Skeletal muscle satellite cell (primary cell): Measurements from ENCODE around the gene MARS1.

ENCODE experiments used
- H3K27me3 ChIP-seq: 2 replicates; pipeline ENCODE4 v1.7.0; 2013; ENCODE audit warnings: low read length; ENCODE audit not compliant: control insufficient read depth, insufficient read depth
- H3K36me3 ChIP-seq: 2 replicates; pipeline ENCODE4 v1.7.0; 2013; ENCODE audit warnings: mild to moderate bottlenecking, control low read depth, low read length; ENCODE audit not compliant: insufficient read depth
- H3K4me1 ChIP-seq: 2 replicates; pipeline ENCODE4 v1.7.0; 2013; ENCODE audit warnings: low read length; ENCODE audit not compliant: control insufficient read depth, insufficient read depth
- H3K4me2 ChIP-seq: 2 replicates; pipeline ENCODE4 v1.7.0; 2013; ENCODE audit warnings: mild to moderate bottlenecking, low read length
- H3K4me3 ChIP-seq: 2 replicates; pipeline ENCODE4 v1.7.0; 2013; ENCODE audit warnings: low read length
- H3K9ac ChIP-seq: 2 replicates; pipeline ENCODE4 v1.7.0; 2013; ENCODE audit warnings: mild to moderate bottlenecking, low read depth, low read length, moderate library complexity
- H3K9me3 ChIP-seq: replicated peaks from 2 replicates; pipeline ENCODE4 v1.7.0; 2013; ENCODE audit warnings: mild to moderate bottlenecking, control low read depth, low read length

Gene MARS1

DNA sequence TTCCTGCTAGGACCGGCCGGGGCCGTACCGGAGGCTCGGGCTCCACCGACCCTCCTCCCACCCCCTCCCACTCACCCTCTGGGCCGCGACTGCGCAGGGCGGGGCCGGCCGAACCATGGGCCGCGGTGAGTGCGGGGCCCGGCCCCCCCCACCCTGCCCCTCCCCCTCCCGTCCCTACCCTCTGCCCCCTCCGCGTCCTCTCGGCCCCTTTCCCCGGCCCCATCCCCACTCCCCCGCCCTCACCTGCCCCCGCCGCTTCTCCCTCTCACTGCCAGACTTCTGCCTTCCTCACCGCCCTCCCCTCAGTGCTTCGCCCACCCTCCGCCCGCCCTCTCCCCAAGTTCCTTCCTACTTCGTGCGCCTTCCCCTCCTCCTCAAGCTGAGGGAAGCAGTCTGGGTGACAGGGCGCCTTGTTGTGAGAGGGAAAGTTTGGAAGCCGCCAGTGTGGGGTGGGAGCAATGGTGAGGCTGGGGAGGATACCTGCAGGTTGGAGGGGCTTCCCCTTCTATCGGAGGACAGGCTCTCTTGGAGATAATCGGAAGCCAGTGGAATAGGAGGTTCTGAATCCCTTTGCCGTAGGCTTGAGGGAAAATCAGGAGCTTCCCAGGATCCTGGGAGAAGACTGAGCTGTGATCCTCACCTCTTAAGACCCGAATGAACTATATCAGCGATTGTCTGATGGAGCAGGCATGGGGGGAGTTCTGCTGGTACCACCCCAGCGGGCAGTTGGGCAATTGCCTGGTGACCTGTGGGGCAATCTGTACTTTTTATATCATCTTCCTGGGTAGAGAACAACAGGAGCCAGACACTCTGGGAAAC, 35.2 kb downstream of the MARS1 start:
- Histone ChIP-seq H3K4me1 (peaks cover 49% of the 10 kb centered on the region), H3K9ac (peak overlapping the region; percentile 86), H3K4me3 (peak overlapping the region; percentile 85), H3K4me2 (peak overlapping the region; percentile 92), H3K27me3 (no peaks in the 10 kb centered on the region), H3K9me3 (no peaks in the 10 kb centered on the region), H3K36me3 (peaks cover 51% of the 10 kb centered on the region)

DNA sequence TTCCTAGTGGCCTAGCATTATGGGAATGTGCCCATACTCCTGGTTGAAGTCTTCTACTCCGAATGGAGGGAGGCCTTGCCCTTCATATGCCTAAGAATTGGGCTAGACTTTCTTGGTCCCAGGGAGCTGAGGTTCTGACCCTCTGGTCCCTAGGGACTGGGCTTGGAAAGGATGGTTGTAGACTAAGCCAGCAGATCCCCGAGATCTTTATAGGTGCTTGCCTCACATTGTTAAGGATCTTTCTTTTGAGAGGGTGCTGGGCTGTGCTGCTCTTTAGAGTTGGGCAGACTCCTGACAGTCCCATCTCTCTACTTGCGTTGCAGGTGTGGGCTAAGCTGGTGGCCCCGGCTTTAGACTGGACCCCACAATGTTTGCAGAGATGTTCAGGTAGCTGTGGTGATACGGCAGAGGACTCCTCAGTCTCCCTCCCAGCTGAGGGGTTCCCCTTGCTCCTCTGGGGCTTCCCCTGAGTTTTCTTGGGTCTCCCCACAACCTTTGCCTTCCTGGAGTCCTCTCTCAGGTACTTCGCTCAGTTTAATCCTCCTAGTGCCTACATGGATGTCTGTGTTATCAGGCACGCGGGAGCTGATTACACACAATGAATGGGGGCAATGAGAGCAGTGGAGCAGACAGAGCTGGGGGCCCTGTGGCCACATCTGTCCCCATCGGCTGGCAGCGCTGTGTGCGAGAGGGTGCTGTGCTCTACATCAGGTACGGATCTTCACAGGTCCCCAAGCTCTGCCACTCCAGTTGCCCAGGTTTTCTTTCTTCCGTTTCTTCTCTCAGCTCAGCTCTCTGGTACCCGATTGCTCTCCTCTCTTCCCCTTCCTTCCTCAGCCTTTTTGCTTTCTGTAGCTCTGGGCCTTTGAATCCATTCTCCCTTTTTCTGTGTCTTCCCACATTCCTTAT, 36.1 kb downstream of the MARS1 start:
- H3K4me3 ChIP-seq, result peak overlapping the region; percentile 85
- H3K9ac ChIP-seq, result peak overlapping the region; percentile 86
- no peaks in the 10 kb centered on the region for H3K27me3 ChIP-seq
- peaks cover 53% of the 10 kb centered on the region for H3K36me3 ChIP-seq
- peaks cover 41% of the 10 kb centered on the region for H3K4me1 ChIP-seq
- H3K9me3 ChIP-seq, result no peaks in the 10 kb centered on the region
- peak overlapping the region; percentile 92 for H3K4me2 ChIP-seq

DNA sequence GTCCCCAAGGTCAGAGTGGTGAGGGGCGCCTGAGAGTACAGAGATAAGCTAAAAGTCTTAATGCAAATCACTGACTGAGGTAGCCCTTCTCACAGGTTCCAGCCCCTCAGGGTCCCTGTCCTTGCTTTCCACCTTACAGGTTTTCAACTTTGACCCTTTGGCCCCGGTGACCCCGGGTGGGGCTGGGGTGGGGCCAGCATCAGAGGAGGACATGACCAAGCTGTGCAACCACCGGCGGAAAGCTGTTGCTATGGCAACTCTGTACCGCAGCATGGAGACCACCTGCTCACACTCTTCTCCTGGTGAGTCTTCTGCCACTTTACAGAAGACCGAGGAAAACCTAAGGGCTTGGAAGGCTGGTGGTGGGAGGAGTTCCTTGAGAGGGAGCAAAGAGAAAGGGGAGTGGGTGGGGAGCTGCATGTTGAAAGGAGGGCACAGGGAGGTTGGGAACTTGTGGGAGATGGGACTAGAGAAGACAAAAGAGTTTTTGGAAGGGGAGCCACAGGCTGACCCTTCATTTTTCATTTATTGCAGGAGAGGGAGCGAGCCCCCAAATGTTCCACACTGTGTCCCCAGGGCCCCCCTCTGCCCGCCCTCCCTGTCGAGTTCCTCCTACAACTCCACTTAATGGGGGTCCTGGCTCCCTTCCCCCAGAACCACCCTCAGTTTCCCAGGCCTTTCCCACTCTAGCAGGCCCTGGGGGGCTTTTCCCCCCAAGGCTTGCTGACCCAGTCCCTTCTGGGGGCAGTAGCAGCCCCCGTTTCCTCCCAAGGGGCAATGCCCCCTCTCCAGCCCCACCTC, 37.1 kb downstream of the MARS1 start:
- no peaks in the 10 kb centered on the region for H3K27me3 ChIP-seq
- peaks cover 50% of the 10 kb centered on the region for H3K36me3 ChIP-seq
- peak overlapping the region; percentile 86 for H3K9ac ChIP-seq
- peaks cover 34% of the 10 kb centered on the region for H3K4me1 ChIP-seq
- peak overlapping the region; percentile 92 for H3K4me2 ChIP-seq
- no peaks in the 10 kb centered on the region for H3K9me3 ChIP-seq
- H3K4me3 ChIP-seq, result peak overlapping the region; percentile 85

DNA sequence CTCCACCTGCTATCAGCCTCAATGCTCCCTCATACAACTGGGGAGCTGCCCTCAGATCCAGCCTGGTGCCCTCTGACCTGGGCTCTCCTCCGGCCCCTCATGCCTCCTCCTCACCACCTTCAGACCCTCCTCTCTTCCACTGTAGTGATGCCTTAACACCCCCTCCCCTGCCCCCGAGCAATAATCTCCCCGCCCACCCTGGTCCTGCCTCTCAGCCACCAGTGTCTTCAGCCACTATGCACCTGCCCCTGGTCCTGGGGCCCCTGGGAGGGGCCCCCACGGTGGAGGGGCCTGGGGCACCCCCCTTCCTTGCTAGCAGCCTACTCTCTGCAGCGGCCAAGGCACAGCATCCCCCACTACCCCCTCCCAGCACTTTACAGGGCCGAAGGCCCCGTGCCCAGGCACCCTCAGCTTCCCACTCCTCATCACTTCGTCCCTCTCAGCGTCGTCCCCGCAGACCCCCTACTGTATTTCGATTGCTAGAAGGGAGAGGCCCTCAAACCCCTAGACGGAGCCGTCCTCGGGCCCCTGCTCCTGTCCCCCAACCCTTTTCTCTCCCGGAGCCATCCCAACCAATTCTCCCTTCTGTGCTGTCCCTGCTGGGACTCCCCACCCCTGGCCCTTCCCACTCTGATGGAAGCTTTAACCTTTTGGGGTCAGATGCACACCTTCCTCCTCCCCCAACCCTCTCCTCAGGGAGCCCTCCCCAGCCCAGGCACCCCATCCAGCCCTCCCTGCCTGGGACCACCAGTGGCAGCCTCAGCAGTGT, 37.9 kb downstream of the MARS1 start:
- no peak overlapping the region for H3K4me2 ChIP-seq
- H3K4me3 ChIP-seq, result no peak overlapping the region
- no peaks in the 10 kb centered on the region for H3K9me3 ChIP-seq
- peaks cover 33% of the 10 kb centered on the region for H3K4me1 ChIP-seq
- H3K27me3 ChIP-seq, result no peaks in the 10 kb centered on the region
- H3K36me3 ChIP-seq, result peaks cover 57% of the 10 kb centered on the region
- H3K9ac ChIP-seq, result no peak overlapping the region

DNA sequence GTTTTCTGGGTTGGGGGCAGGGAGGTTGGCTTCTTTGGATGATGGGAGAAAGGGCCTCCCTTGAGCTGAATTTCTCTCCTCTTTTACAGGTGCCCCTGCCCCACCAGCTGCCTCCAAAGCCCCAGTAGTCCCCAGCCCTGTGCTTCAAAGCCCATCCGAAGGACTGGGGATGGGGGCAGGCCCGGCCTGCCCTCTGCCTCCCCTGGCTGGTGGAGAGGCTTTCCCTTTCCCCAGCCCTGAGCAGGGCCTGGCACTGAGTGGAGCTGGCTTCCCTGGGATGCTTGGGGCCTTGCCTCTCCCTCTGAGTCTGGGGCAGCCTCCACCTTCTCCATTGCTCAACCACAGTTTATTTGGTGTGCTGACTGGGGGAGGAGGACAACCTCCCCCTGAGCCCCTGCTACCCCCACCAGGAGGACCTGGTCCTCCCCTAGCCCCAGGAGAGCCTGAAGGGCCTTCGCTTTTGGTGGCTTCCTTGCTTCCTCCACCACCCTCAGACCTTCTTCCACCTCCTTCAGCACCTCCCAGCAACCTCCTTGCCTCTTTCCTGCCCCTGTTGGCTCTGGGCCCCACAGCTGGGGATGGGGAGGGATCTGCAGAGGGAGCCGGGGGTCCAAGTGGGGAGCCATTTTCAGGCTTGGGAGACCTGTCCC, 38.7 kb downstream of the MARS1 start:
- peaks cover 65% of the 10 kb centered on the region for H3K36me3 ChIP-seq
- no peaks in the 10 kb centered on the region for H3K9me3 ChIP-seq
- H3K27me3 ChIP-seq, result no peaks in the 10 kb centered on the region
- no peak overlapping the region for H3K4me3 ChIP-seq
- peaks cover 25% of the 10 kb centered on the region for H3K4me1 ChIP-seq
- H3K4me2 ChIP-seq, result no peak overlapping the region
- H3K9ac ChIP-seq, result no peak overlapping the region

DNA sequence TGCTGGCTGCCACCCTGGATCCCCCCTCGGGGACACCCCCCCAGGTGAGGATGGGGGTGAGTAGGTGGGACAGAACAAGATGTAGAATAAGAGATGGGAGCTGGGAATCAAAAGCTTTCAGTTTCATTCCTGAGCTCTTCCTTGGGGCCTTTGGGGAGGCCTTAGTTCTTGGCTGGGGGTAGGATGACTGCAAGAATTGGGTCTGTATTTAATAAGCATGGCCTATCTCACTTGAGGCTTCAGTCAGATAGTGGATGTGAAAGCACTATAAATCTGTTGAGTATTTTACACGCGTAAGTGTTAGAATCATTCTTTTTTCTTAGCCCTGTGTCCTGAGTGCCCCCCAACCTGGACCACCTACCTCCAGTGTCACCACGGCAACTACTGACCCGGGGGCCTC, 39.3 kb downstream of the MARS1 start:
- H3K4me1 ChIP-seq, result peaks cover 19% of the 10 kb centered on the region
- H3K9ac ChIP-seq, result no peak overlapping the region
- no peaks in the 10 kb centered on the region for H3K9me3 ChIP-seq
- no peak overlapping the region for H3K4me3 ChIP-seq
- H3K27me3 ChIP-seq, result no peaks in the 10 kb centered on the region
- no peak overlapping the region for H3K4me2 ChIP-seq
- H3K36me3 ChIP-seq, result peaks cover 71% of the 10 kb centered on the region

DNA sequence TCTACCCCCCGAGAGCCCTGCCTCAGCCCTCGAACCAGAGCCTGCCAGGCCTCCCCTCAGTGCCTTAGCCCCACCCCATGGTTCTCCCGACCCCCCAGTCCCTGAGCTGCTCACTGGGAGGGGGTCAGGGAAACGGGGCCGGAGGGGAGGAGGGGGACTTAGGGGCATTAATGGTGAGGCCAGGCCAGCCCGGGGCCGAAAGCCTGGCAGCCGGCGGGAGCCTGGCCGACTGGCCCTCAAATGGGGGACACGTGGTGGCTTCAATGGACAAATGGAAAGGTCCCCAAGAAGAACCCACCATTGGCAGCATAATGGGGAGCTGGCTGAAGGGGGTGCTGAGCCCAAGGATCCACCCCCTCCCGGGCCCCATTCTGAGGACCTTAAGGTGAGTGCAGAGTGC, 40.3 kb downstream of the MARS1 start:
- no peak overlapping the region for H3K4me2 ChIP-seq
- no peak overlapping the region for H3K9ac ChIP-seq
- no peaks in the 10 kb centered on the region for H3K9me3 ChIP-seq
- H3K4me3 ChIP-seq, result no peak overlapping the region
- peaks cover 18% of the 10 kb centered on the region for H3K4me1 ChIP-seq
- H3K27me3 ChIP-seq, result no peaks in the 10 kb centered on the region
- peaks cover 81% of the 10 kb centered on the region for H3K36me3 ChIP-seq

DNA sequence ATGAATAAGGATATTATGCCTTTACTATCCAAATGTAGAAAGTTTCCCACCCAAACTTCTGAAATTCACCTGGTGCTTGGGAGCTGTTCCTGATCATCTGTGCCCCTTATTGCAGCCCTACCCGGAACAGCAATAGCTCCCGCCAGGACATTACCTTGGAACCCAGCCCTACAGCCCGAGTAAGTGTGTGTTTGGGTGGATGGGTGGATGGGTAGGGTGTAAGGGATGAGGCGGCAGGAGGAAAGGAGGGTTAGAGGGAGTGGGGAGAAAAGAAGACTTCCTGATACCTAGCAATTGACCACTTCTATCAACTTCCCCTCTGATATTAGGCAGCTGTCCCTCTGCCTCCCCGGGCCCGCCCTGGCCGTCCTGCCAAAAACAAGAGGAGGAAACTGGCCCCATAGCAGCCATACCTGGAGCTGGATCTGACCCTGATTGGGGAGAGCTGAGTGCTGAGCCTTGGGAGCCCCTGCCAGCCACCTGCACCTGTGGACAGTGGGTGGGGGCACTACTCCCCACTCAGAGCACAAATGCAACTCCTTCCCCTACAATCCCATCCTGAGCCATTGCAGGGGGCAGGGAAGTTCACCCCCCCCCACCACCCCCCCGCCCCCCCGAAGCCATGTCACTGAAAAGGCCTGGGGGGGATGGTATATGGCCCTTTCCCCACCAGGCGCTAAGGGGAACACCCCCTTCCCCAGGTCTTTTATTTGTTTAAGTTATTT, 41.1 kb downstream of the MARS1 start:
- Histone ChIP-seq H3K9me3 (no peaks in the 10 kb centered on the region), H3K4me1 (peaks cover 13% of the 10 kb centered on the region), H3K9ac (no peak overlapping the region), H3K4me2 (no peak overlapping the region), H3K36me3 (peaks cover 87% of the 10 kb centered on the region), H3K27me3 (no peaks in the 10 kb centered on the region), H3K4me3 (no peak overlapping the region)

DNA sequence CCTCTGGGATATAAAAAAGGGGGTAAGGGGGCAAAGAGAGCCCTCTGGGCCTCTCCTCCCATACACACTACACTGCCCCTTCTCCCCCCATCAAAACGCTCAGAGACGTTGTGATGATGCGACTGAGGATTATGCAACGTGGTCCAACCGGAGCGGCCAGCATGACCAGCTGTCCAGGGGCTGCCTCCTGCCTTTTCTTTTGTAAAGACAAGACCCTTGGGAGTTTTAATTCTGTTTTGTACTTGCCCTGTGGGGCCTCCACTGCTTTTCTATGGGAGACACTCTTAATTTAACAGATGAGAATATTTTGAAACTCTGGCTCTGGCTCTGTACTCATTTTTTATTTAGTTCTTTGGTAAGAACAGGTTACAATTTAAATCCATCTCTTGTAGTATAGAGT, 42.0 kb downstream of the MARS1 start:
- no peaks in the 10 kb centered on the region for H3K9me3 ChIP-seq
- no peak overlapping the region for H3K4me2 ChIP-seq
- no peak overlapping the region for H3K9ac ChIP-seq
- H3K4me1 ChIP-seq, result peaks cover 5% of the 10 kb centered on the region
- peaks cover 88% of the 10 kb centered on the region for H3K36me3 ChIP-seq
- no peak overlapping the region for H3K4me3 ChIP-seq
- H3K27me3 ChIP-seq, result no peaks in the 10 kb centered on the region
